Urinary bladder (tissue), 4 donors: Measurements from ENCODE around the gene ACLY. TPM values are rescaled to one million over a fixed set of nuclear protein-coding genes. Genes with fewer than 3 reads are reported as not detected.
A peak's percentile ranks its signal among the peaks of the same experiment; 100 is the strongest.
"Not testable (repeated sequence)": the region's sequence is repeated elsewhere in the genome, so short reads cannot be mapped to it uniquely, and the experiment has no call there.

Experiments used
- DNase-seq: peaks from one replicate; pipeline ENCODE4 v3.0.0-alpha.2; 2015; ENCODE audit errors: extremely low spot score
- H3K27ac ChIP-seq: one replicate; pipeline ENCODE4 v1.5.1; 2013; ENCODE audit warnings: low read depth, mild to moderate bottlenecking, moderate library complexity
- H3K36me3 ChIP-seq: one replicate; pipeline ENCODE4 v1.6.1; 2013; ENCODE audit warnings: mild to moderate bottlenecking, moderate library complexity; ENCODE audit not compliant: insufficient read depth
- H3K4me1 ChIP-seq: one replicate; pipeline ENCODE4 v1.6.1; 2013; ENCODE audit warnings: mild to moderate bottlenecking, moderate library complexity; ENCODE audit not compliant: insufficient read depth
- H3K4me3 ChIP-seq: one replicate; pipeline ENCODE4 v1.5.1; 2013; ENCODE audit warnings: low read depth, low read length
- WGBS: extraction: QIAGEN DNeasy Blood & Tissue Kit; methylation state at CpG from one replicate; pipeline ENCODE4 v1.1.7; 2013; 5-methylcytosine and 5-hydroxymethylcytosine counted together
- polyA plus RNA-seq: library from polyadenylated mRNA; stranded (reverse); fragments of 200-250 nt; gene quantifications from one replicate; pipeline ENCODE4 v1.2.3, GENCODE V29; 2013
- total RNA-seq: library from RNA; depleted of rRNA; stranded (reverse); fragments of >200 nt; gene quantifications from one replicate; pipeline ENCODE4 v1.2.3, GENCODE V29; 2014
- donor health status: healthy with polysubstance abuse.
- donor health status: healthy.

ACLY gene
- total and polyA plus RNA-seq, 2 donors: 51.7 to 64.1 TPM

DNA sequence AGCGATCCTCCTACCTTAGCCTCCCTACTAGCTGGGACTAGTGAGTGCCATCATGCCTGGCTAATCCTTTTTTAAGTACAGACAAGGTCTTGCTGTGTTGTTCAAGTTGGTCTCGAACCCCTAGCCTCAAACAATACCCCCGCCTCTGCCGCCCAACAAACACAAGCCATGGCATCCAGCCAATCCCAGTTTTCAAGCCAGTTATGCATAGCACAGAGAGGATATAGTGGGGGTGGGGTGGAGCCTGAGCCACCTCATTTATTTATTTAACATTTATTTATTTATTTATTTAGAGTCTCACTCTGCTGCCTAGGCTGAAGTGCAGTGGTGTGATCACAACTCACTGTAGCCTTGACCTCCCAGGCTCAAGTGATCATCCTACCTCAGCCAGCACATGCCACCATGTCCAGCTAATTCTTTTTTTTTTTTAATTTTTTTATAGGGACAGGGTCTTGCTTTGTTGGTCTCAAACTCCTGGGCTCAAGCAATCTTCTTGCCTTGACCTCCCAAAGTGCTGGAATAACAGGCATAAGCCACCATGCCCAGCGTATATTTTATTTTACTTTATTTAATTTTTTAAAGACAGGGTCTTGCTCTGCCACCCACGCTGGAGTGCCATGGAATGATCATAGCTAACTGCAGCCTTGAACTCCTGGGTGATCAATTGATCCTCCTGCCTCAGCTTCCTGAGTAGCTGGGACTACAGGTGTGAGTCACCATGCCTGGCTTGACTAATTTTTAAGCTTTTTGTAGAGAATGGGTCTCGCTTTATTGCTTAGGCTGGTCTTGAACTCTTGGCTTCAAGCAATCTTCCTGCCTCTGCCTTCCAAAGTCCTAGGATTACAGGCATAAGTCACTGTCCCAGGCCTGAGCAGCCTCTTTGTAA, 27.4 kb downstream of the ACLY start:
- Histone ChIP-seq H3K4me3 (no peak overlapping the region), H3K36me3 (peaks cover 4% of the 10 kb centered on the region), H3K27ac (no peak overlapping the region), H3K4me1 (no peaks in the 10 kb centered on the region)
- DNase-seq: no peak
- 95% methylated on average over 7 of the region's 7 CpGs for WGBS

DNA sequence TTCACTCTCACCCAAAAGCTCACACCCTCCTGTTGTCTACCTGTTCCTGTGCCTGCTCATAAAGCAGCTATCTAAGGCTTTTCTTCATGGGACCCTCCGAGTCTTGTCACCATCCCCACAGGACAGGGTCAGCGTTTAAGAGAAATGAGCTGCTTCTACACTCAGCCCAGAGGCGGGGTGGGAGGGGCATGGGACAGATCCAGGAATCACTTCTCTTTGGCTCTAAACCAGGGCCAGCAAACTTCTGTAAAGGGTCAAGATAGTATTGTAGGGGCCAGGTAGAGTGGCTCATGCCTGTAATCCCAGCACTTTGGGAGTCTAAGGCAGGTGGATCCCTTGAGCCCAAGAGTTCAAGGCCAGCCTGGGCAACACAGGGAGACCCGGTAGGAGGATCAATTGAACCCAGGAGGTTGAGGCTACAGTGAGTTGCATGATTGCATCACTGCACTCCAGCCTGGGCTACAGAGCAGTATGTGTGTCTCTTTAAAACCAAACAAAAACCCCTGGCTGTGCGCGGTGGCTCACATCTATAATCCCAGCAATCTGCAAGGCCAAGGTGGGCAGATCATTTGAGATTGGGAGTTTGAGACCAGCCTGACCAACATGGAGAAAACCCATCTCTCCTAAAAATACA, 30.3 kb downstream of the ACLY start:
- Histone ChIP-seq H3K4me3 (no peak overlapping the region), H3K27ac (no peak overlapping the region), H3K4me1 (no peaks in the 10 kb centered on the region), H3K36me3 (peaks cover 6% of the 10 kb centered on the region)
- WGBS: 90% methylated on average over 6 of the region's 6 CpGs
- DNase-seq: no peak

GRCh38 chr17:41885733-41886132, 33.0 kb downstream of the ACLY start:
- H3K36me3 ChIP-seq: peaks cover 4% of the 10 kb centered on the region
- no peaks in the 10 kb centered on the region for H3K4me1 ChIP-seq
- H3K4me3 ChIP-seq: no peak overlapping the region
- DNase-seq: no peak
- no peak overlapping the region for H3K27ac ChIP-seq
- 79% methylated on average over 6 of the region's 6 CpGs for WGBS

- H3K4me3 ChIP-seq: no peak overlapping the region
- peaks cover 7% of the 10 kb centered on the region for H3K36me3 ChIP-seq
- WGBS: 89% methylated on average over 6 of the region's 6 CpGs
Measured at GRCh38 chr17:41882756-41883155, 36.0 kb downstream of the ACLY start.

GRCh38 chr17:41880130-41880529, 38.6 kb downstream of the ACLY start:
- DNase-seq: no peak
- peaks cover 7% of the 10 kb centered on the region for H3K36me3 ChIP-seq
- no peaks in the 10 kb centered on the region for H3K4me1 ChIP-seq
- 92% methylated on average over 4 of the region's 4 CpGs for WGBS
- H3K4me3 ChIP-seq: no peak overlapping the region
- H3K27ac ChIP-seq: no peak overlapping the region

More at GRCh38 chr17:41882756-41883155, 36.0 kb downstream of the ACLY start:
- no peaks in the 10 kb centered on the region for H3K4me1 ChIP-seq
- H3K27ac ChIP-seq: no peak overlapping the region
- no peak for DNase-seq

GRCh38 chr17:41874293-41874670, 44.5 kb downstream of the ACLY start:
- not testable (repeated sequence) for H3K4me3 ChIP-seq, DNase-seq, H3K27ac ChIP-seq, H3K4me1 ChIP-seq, H3K36me3 ChIP-seq
- WGBS: 94% methylated on average over 9 of the region's 9 CpGs

- 96% methylated on average over 10 of the region's 10 CpGs for WGBS
- no peak overlapping the region for H3K4me3 ChIP-seq
- H3K36me3 ChIP-seq: peaks cover 4% of the 10 kb centered on the region
- H3K4me1 ChIP-seq: no peaks in the 10 kb centered on the region
- DNase-seq: no peak
- no peak overlapping the region for H3K27ac ChIP-seq
Measured at GRCh38 chr17:41873559-41874292, 45.0 kb downstream of the ACLY start.

GRCh38 chr17:41871789-41872188, 47.0 kb downstream of the ACLY start:
- Histone ChIP-seq H3K27ac (no peak overlapping the region), H3K4me1 (no peaks in the 10 kb centered on the region), H3K36me3 (peaks cover 1% of the 10 kb centered on the region), H3K4me3 (no peak overlapping the region)
- no peak for DNase-seq
- 93% methylated on average over 10 of the region's 10 CpGs for WGBS

GRCh38 chr17:41870627-41871026, 48.1 kb downstream of the ACLY start:
- no peak overlapping the region for H3K27ac ChIP-seq
- no peak for DNase-seq
- no peak overlapping the region for H3K4me3 ChIP-seq
- H3K36me3 ChIP-seq: peaks cover 1% of the 10 kb centered on the region
- no peaks in the 10 kb centered on the region for H3K4me1 ChIP-seq
- 83% methylated on average over 7 of the region's 7 CpGs for WGBS

DNA sequence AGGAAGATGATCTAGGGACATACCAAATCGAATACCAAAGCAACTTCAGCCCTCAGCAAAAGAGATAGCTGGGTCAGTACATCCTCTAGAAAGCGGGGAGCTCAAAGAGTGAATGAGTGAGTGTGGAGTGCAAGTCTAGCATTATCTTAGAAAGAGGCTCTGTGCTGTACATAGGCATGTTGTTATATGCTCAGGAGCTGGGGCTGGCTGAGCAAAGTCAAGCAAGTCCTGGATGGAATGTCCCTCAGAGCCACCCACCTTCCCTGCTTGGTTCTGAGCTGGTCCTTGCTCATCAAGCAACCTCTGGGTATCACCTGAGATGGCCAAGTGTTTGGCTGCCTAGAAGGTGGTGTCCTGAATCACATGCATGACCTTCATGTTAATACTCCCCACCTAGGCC, 48.7 kb downstream of the ACLY start:
- WGBS: 79% methylated on average over 2 of the region's 2 CpGs
- H3K27ac ChIP-seq: no peak overlapping the region
- H3K36me3 ChIP-seq: peaks cover 1% of the 10 kb centered on the region

GRCh38 chr17:41869426-41869825, 49.3 kb downstream of the ACLY start:
- Histone ChIP-seq H3K27ac (no peak overlapping the region), H3K36me3 (peaks cover 1% of the 10 kb centered on the region), H3K4me1 (no peaks in the 10 kb centered on the region), H3K4me3 (no peak overlapping the region)
- DNase-seq: no peak
- WGBS: 71% methylated on average over 9 of the region's 9 CpGs

More for the DNA sequence above, 48.7 kb downstream of the ACLY start:
- DNase-seq: no peak
- H3K4me3 ChIP-seq: no peak overlapping the region
- H3K4me1 ChIP-seq: no peaks in the 10 kb centered on the region

DNA sequence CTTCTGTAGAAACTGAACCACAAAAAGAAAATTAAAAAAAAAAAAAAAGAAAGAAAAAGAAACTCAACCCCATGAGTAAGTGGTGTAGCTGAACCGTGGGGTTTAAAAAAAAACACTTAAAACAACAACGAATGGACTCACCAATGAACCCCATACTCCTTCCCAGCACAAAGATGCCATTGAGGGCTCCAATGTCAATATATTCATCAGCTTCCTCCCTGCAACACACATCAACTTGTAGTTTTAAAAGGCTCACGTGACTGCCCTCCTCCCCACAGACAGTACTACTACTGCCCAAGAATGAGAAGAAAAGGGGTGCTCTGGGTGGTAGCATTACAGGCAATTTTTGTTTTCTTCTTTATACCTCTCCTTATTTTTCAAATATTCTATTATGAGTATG, 50.2 kb downstream of the ACLY start:
- Histone ChIP-seq H3K4me3 (no peak overlapping the region), H3K4me1 (no peaks in the 10 kb centered on the region), H3K36me3 (peaks cover 1% of the 10 kb centered on the region), H3K27ac (no peak overlapping the region)
- WGBS: 77% methylated on average over 3 of the region's 3 CpGs
- DNase-seq: no peak

GRCh38 chr17:41865596-41865893, 53.2 kb downstream of the ACLY start:
- H3K4me3 ChIP-seq: peak overlapping the region; percentile 87
- H3K4me1 ChIP-seq: peaks cover 2% of the 10 kb centered on the region
- DNase-seq: peak; percentile 23
- WGBS: under 1% methylated on average over 10 of the region's 10 CpGs
- no peak overlapping the region for H3K27ac ChIP-seq
- no peaks in the 10 kb centered on the region for H3K36me3 ChIP-seq
